AG10803 (cell line): ENCODE measurements around the gene CHAC1.

ENCODE experiments used
- DNase-seq: peaks from one replicate; pipeline ENCODE4 v3.0.0; 2010; ENCODE audit warnings: low read depth
- H3K4me3 ChIP-seq: 2 replicates; pipeline ENCODE4 v1.5.1; 2011; ENCODE audit warnings: mild to moderate bottlenecking, low read length, control low read depth
- CTCF ChIP-seq: conservative IDR thresholded peaks from 2 replicates; pipeline ENCODE4 v1.5.1; 2011; ENCODE audit warnings: mild to moderate bottlenecking, low read length, control low read depth, inconsistent platforms

The CHAC1 gene

GRCh38 chr15:40933517-40933902, 19.8 kb upstream of the CHAC1 start:
- no peak for DNase-seq

GRCh38 chr15:40934457-40934856, 18.8 kb upstream of the CHAC1 start:
- TF ChIP-seq CTCF, result no peak
- H3K4me3 ChIP-seq, result no peak overlapping the region
- no peak for DNase-seq

More at GRCh38 chr15:40933517-40933902, 19.8 kb upstream of the CHAC1 start:
- no peak for TF ChIP-seq CTCF
- H3K4me3 ChIP-seq, result no peak overlapping the region

- no peak for DNase-seq
- H3K4me3 ChIP-seq, result no peak overlapping the region
- TF ChIP-seq CTCF, result no peak
Measured at GRCh38 chr15:40936234-40936708, 17.0 kb upstream of the CHAC1 start.

GRCh38 chr15:40936709-40937666, 16.3 kb upstream of the CHAC1 start:
- no peak; the same call in 1 of the 2 replicates for TF ChIP-seq CTCF
- DNase-seq, result no peak
- no peak overlapping the region for H3K4me3 ChIP-seq

- H3K4me3 ChIP-seq, result no peak overlapping the region
- TF ChIP-seq CTCF, result peak; percentile 30
- peak; percentile 27 for DNase-seq
Measured at GRCh38 chr15:40937762-40938535, 15.3 kb upstream of the CHAC1 start.

GRCh38 chr15:40938536-40938870, 14.8 kb upstream of the CHAC1 start:
- no peak for TF ChIP-seq CTCF

More at GRCh38 chr15:40938536-40938870, 14.8 kb upstream of the CHAC1 start:
- no peak overlapping the region for H3K4me3 ChIP-seq
- DNase-seq, result no peak
